NCI-H2107 (cell line): Measurements from ENCODE around the gene G6PD.
"Not testable (repeated sequence)": the region's sequence is repeated elsewhere in the genome, so short reads cannot be mapped to it uniquely, and the experiment has no call there.

Source experiments
- DNase-seq: peaks from one replicate; lab custom pipeline; 2025; lab: John Stamatoyannopoulos, UW

Gene G6PD

GRCh38 chrX:154542723-154543424, 3.8 kb downstream of the G6PD start:
- DNase-seq = no peak

DNA sequence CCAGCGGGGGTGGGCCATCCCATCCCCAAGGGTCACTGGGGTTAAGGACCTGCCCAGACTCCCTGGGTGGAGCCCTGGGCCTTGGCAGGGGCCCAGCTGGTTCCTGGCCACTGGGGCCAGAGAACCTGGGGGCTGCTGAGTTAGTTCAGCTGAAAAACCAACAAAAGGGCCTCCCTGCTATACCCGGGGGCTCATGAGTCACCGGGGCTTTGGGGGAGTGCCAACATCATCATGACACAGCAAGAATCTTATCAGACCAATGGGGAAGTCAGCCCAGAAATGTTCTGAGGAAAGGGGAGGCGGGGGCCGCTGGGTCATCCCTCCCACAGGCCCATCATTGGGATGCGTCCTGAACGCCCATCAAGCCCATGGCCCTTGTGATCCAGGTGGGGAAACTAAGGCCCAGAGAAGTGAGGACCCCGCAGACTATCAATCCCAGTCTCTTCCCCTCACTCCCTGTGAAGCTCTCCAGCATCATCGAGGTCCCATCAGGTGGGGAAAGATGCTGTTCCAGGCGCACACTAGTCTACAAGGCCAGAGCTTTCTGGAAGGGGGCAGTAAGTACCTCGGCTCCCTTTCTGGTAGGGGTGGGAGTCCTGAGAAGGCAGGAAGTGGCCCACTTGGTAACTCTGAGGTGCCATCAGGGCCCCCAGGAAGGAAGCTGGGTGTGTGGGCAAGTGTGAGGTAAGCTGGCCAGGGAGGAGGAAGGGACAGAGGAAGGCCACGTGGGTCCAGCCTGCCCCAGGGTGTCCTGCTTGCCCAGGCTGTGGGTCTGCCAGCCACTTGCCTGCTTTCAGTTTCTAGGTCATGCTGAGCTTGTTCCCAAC, 4.5 kb downstream of the G6PD start:
- DNase-seq = no peak

GRCh38 chrX:154541589-154541895, 5.1 kb downstream of the G6PD start:
- no peak for DNase-seq

DNA sequence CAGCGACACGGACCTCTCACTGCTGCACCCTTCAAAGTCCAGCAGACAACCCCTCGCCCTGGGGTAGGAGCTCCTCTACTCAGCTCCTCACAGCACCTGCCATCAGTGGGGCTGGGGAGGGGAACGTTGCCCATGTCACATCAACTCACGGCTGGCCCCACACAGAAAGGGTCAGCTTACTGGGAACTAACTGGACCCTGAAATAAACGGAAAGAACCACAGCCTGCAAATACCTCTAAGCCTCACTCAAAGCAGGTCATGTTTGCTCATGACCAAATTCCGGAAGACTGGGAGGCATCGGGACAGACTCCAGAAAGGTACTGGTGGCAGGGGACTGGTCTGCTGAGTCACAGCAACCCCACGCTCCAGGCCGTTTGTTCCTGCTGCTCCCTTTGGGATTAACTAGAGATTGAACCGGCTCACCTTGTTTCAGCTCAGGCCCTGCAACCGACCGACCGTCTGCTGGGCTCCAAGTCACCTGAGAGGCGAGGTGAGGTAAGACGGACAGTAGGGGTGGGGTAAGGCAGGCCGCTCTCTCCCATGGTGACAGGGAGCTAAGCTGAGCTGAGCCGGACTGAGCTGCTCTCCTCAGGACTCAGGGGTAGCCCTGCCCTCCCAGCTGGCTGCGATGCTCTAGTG, 5.6 kb downstream of the G6PD start:
- no peak for DNase-seq

DNA sequence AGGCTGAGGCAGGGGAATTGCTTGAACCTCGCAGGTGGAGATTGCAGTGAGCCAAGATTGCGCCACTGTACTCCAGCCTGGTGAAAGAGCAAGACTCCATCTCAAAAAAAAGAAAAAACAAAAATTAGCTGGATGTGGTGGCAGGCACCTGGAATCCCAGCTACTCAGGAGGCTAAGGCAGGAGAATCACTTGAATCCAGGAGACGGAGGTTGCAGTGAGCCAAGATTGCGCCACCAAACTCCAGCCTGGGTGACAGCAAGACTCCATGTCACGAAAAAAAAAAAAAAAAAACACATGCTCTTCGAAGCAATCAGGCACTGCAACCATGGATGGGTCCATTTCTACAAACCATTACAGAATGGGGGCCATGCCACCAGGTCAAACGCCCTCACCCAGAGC, 6.3 kb downstream of the G6PD start:
- not testable (repeated sequence) for DNase-seq

DNA sequence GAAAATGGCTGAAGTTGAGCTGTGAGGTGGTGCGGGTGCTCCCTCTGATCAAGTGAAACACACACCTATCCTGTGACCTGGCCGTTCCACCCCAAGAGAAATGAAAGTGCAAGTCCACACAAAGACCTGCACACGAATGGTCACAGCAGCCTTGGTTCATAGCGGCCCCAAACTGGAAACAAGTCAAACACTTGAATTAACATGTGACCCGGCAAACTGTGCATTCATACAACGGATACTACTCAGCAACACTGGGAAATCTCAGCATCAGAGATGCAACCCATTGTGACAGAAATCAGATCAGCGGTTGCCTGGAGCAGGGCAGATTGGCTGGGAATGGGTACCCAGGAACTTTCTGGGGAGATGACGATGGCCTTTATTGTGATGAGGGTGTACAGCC, 7.6 kb downstream of the G6PD start:
- no peak for DNase-seq

GRCh38 chrX:154535892-154536291, 10.8 kb downstream of the G6PD start:
- DNase-seq = no peak

DNA sequence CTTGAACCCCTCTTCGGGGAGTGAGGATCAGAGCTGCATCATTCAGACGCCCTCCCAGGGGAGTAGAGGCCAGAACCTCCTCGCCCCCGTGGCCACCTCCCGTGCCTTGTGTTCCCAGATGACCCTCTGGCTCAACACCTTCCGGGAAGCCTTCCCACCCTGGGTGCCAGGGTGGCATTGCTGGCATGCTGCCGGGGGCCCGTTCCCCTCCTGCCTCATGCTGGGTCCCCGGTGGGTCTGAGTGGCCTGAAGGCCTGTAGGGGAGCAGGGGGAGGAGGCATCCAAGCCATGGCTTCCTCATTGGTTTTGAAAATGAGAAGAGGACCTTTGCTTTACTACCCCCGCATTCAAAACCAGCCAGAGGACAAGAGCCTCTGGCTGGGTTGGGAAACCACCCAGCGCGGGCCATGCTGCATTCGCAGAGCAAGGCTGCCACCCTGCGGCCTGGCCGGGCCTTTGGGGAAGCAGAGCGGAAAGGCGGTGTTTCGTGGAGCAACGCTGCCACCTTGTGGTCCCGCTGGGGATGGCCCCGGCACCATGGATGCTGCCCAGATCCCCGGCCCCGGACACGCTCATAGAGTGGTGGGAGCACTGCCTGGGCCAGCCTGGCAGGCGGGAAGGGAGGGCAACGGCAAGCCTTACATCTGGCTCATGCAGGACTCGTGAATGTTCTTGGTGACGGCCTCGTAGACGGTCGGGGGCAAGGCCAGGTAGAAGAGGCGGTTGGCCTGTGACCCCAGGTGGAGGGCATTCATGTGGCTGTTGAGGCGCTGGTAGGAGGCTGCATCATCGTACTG, 11.9 kb downstream of the G6PD start:
- peak; percentile 80 for DNase-seq

DNA sequence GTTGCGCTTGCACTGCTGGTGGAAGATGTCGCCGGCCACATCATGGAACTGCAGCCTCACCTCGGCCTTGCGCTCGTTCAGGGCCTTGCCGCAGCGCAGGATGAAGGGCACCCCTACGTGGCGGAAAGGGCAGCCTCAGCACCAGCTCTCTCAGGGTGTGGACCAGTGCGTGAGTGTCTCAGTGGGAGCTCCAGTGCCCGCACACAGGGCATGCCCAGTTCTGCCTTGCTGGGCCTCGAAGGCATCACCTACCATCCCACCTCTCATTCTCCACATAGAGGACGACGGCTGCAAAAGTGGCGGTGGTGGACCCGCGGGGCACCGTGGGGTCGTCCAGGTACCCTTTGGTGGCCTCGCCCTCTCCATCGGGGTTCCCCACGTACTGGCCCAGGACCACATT, 14.0 kb downstream of the G6PD start:
- no peak for DNase-seq

- DNase-seq = no peak
Measured at GRCh38 chrX:154531626-154532025, 15.0 kb downstream of the G6PD start.

- no peak for DNase-seq
Measured at GRCh38 chrX:154530286-154530685, 16.4 kb downstream of the G6PD start.

DNA sequence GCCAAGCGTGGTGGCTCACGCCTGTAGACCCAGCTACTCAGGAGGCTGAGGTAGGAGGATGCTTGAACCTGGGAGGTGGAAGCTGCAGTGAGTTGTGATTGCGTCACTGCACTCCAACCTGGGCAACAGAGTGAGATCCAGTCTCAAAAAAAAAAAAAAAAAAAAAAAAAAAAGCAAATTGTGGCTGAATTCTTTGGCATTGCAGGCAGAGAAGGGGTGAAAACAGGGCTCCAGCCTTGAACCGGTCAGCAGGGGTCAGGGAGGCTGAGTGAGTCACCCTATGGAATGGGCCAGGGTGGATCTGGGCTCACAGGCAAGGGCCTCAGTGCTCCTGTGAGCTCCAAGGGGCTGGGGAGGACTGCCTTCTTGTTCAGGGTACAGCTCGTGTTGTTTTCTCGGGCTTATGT, 17.4 kb downstream of the G6PD start:
- DNase-seq = no peak

GRCh38 chrX:154526901-154527675, 19.6 kb downstream of the G6PD start:
- DNase-seq = peak; percentile 46

GRCh38 chrX:154525606-154526490, 20.8 kb downstream of the G6PD start:
- no peak for DNase-seq

DNA sequence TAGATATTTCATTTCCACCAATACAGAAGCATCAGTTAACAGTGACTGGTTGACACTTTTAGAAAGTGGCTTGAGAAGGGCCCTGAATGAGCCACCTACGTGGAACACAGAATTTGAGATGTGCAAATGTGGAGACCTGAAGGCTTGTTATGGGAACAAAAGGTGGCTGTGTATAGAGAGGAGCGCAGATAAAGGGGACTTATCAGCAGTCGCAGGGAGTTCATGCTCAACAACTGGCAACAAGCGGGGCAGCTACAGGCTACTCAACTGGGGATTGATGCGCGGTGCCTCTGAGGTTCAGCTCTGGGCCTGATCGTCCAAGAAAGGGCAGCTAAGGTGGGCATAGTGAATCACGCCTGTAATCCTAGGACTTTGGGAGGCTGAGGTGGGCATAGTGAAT, 27.3 kb downstream of the G6PD start:
- no peak for DNase-seq

DNA sequence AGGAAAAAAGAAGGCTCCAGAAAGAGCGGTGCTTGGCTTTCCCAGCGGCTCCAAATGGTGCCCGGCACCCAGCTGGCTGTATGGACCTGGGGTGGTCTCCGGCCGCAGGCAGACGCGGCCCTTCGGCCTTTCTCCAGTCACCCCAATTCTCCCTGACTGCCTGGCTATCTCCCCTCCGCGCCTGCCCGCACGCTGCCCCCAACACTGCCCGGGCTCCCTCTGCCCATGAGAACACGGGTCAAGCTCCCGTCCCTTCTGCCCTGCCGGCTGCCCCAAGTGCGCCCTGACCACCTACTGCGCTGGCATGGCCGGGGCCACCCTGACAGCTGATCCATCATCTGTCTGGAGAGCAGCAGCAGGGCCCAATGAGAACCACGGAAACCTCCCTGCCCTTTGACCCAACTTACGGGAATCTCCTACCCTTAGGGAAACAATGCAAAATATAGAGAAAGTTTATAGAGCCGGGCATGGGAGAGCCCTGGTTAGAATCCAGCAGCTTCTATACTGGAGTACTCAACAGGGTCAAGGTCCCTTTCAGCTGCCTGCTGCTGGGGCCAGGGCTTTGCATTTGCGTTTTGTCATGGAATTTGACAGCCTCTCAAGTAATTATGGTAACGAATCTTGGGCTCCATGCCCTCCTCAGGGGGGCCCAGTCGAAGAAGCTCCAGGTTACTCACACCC, 29.4 kb downstream of the G6PD start:
- no peak for DNase-seq

DNA sequence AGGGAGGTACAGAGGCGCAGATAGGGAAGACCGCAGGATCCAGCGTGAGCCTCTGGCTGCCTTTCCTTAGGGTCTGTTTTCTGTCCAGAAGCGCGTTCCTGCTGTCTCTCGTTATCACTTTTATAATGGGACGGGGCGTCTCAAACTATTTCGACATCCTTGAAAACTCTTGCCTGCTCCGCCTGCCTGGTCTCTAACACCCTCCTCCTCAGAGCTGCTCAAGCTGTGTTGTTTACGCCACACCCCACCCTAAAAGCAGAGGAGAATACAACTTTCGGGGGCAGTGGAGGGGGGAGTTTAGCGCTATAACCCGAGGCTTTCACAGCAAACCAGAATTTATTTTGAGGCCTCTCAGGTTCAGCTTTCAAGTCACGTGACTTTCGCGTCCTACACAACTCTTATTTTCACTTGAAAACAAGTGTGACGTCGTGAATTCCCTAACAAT, 30.0 kb downstream of the G6PD start:
- no peak for DNase-seq

DNA sequence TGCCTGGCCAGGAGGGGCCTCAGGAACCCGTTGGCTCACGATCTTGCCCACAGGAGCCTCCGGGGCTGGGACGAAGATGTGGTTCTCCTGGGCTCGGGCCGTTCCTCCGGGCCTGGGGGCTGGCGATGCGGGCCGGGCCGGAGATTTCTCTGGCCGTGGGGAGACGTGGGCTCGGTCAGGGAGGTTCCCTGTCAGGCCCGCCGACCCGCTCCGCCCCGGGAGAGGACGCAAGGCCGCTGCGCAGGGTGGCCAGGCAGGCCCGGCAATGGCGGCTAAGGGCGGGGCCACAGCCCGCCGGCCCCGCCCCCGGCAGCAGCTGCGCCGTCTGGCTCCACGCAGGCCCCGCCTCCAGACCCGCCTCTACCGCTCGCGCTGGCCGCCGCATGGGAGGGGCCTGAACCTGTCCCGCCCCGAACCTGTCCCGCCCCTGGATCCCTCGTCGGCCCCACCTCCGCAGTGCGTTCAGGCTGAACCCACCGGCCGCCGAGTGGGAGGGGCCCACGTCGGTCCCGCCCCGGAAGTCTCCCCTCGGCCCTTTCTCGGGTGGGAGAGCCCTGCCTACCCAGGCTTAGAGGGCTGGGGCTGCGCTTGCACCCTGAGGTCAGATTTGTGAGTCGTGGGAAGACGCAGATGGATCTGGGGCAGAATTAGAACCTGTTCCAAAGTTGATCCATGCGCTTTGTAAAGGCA, 30.5 kb downstream of the G6PD start, which contains the start of gene FAM3A:
Gene FAM3A, minus strand, starts transcription at position 267 of the 690 bp plus-strand sequence. CDS start 460 bp downstream, outside the sequence.
- DNase-seq = peak; percentile 91
